ENCODE data around the gene TNFRSF11A. TPM values are rescaled to one million over a fixed set of nuclear protein-coding genes. Genes with fewer than 3 reads are reported as not detected.
A peak's percentile ranks its signal among the peaks of the same experiment; 100 is the strongest.

TNFRSF11A gene
- total RNA-seq, 2 donors from 2014 or later, result 13.7 to 35.6 TPM

DNA sequence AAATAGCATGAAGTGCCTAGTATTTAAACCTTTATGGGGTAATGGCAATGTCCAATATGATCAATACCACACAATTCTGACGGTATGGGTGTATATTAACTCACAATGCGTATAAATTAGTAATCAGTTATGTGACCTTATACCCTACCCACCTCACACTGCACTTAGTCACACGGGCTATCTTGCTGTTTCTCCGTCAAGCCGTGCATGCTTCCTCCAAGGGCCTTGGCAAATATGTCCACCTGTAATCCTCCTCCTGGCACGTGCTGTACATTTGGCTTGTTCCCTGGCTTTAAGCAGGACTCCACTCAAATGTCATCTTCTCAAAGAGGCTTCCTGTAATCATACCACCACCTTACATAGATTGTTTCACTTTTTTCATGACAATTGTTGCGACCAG is 12.2 kb downstream of the TNFRSF11A start:
- Histone ChIP-seq H3K27me3 (ENCODE audit: control insufficient read depth, insufficient read depth, low read length, poor library complexity, severe bottlenecking) (no peaks in the 10 kb centered on the region), H3K4me3 (ENCODE audit: low read length) (no peak overlapping the region), H3K9me3 (ENCODE audit: control insufficient read depth, low read length) (no peaks in the 10 kb centered on the region), H3K4me1 (ENCODE audit: control insufficient read depth, insufficient read depth, low read length) (peaks cover 11% of the 10 kb centered on the region), H3K36me3 (ENCODE audit: control insufficient read depth, insufficient read depth, low read length) (no peaks in the 10 kb centered on the region), H3K27ac (ENCODE audit: low read depth, low read length) (no peak overlapping the region), H3K9ac (ENCODE audit: extremely low read depth, low read length, poor library complexity, severe bottlenecking) (no peak overlapping the region)
- Mint-ChIP-seq H3K27ac (no peak overlapping the region), H3K36me3 (ENCODE audit: low read depth) (no peaks in the 10 kb centered on the region), H3K9me3 (no peaks in the 10 kb centered on the region), H3K4me1 (peaks cover 26% of the 10 kb centered on the region), H3K4me3 (no peak overlapping the region), H3K27me3 (ENCODE audit: insufficient read depth) (no peaks in the 10 kb centered on the region)
- WGBS, 2 experiments (ENCODE audit: insufficient coverage in 1 of 2, insufficient read length in 1 of 2), result 94 to 95% methylated on average over 7 of the region's 7 CpGs
- no peak for TF ChIP-seq CTCF (conservative IDR thresholded peaks at IDR 0.05)
- no peak for DNase-seq

- no peaks in the 10 kb centered on the region for H3K9me3 Mint-ChIP-seq
- Histone ChIP-seq H3K36me3 (ENCODE audit: control insufficient read depth, insufficient read depth, low read length) (no peaks in the 10 kb centered on the region), H3K9ac (ENCODE audit: extremely low read depth, low read length, poor library complexity, severe bottlenecking) (no peak overlapping the region), H3K27me3 (ENCODE audit: control insufficient read depth, insufficient read depth, low read length, poor library complexity, severe bottlenecking) (no peaks in the 10 kb centered on the region), H3K4me1 (ENCODE audit: control insufficient read depth, insufficient read depth, low read length) (peaks cover 11% of the 10 kb centered on the region), H3K9me3 (ENCODE audit: control insufficient read depth, low read length) (no peaks in the 10 kb centered on the region), H3K27ac (ENCODE audit: low read depth, low read length) (no peak overlapping the region), H3K4me3 (ENCODE audit: low read length) (no peak overlapping the region)
- WGBS, 2 experiments (ENCODE audit: insufficient coverage in 1 of 2, insufficient read length in 1 of 2), result 54 to 57% methylated on average over 9 of the region's 10 CpGs
- no peak overlapping the region for H3K27ac Mint-ChIP-seq
- no peaks in the 10 kb centered on the region for H3K36me3 Mint-ChIP-seq (ENCODE audit: low read depth)
- no peak for TF ChIP-seq CTCF (conservative IDR thresholded peaks at IDR 0.05)
- H3K4me3 Mint-ChIP-seq, result peak overlapping the region; percentile 34
- no peaks in the 10 kb centered on the region for H3K27me3 Mint-ChIP-seq (ENCODE audit: insufficient read depth)
- H3K4me1 Mint-ChIP-seq, result peaks cover 26% of the 10 kb centered on the region
- DNase-seq, result peak; percentile 74
Measured at GRCh38 chr18:62338446-62339105, 13.5 kb downstream of the TNFRSF11A start.

DNA sequence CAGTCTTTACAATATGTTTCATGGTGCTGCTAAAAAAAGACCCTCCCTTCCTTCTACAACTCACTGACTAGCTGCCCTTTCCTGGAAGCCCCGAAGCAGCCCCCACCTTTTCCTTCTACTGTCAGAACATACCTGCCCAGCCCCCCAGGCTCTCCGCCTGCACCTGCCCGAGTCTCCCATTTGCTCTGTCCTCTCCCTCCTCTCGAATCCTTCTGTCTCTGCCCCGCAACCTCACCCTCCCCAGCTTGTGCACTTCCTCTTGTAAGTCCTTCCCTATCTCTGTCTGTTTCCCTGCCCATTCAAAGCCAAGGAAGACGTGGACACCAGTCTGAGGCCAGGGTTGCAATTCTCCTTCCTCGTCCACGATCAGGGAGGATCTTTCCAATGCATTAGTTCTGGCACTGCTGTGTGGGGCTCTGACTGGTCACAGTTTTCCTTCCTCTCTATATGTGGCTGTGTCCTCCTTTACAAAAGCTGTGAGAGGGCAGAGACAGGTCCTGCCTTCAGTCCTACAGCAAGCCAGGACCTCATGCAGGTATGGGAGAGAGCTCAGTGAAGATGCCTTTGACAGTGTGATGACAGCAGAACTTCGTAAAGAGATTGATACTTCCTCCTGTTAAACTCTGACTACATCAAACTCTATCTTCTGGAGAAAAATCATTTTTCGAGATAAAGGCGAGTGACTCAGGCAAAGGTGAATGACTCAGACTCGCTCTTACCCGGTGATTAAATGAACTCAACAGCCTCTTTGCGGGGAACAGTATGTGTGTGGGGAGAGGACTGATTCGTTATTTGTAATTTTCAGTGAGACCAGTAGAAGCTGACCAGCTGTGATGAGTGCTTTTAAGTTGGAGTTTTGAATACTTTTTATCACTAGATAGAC is 14.2 kb downstream of the TNFRSF11A start:
- Mint-ChIP-seq H3K4me1 (peaks cover 26% of the 10 kb centered on the region), H3K36me3 (ENCODE audit: low read depth) (no peaks in the 10 kb centered on the region), H3K27ac (no peak overlapping the region), H3K9me3 (no peaks in the 10 kb centered on the region), H3K4me3 (peak overlapping the region; percentile 34), H3K27me3 (ENCODE audit: insufficient read depth) (no peaks in the 10 kb centered on the region)
- Histone ChIP-seq H3K27me3 (ENCODE audit: control insufficient read depth, insufficient read depth, low read length, poor library complexity, severe bottlenecking) (no peaks in the 10 kb centered on the region), H3K9ac (ENCODE audit: extremely low read depth, low read length, poor library complexity, severe bottlenecking) (no peak overlapping the region), H3K4me3 (ENCODE audit: low read length) (no peak overlapping the region), H3K9me3 (ENCODE audit: control insufficient read depth, low read length) (no peaks in the 10 kb centered on the region), H3K36me3 (ENCODE audit: control insufficient read depth, insufficient read depth, low read length) (no peaks in the 10 kb centered on the region), H3K4me1 (ENCODE audit: control insufficient read depth, insufficient read depth, low read length) (peaks cover 11% of the 10 kb centered on the region), H3K27ac (ENCODE audit: low read depth, low read length) (no peak overlapping the region)
- DNase-seq, result peak; percentile 66
- 58 to 68% methylated on average over 11 to 15 of the region's 15 CpGs for WGBS, 2 experiments (ENCODE audit: insufficient coverage in 1 of 2, insufficient read length in 1 of 2)
- TF ChIP-seq CTCF (conservative IDR thresholded peaks at IDR 0.05), result no peak

All from endodermal cell (in vitro differentiated cells).